Thyroid gland (tissue), 4 donors: ENCODE data around the gene NATD1.

ENCODE experiments used
- CTCF ChIP-seq, 6 experiments: fragments of 200-600 bp in 3 of 6; fragments of 450-650 bp in 3 of 6; sonication (generic) in 3 of 6; IDR thresholded peaks; one replicate each; pipeline ENCODE4 v1.5.1; 2016 to 2019; ENCODE audit warnings: antibody characterized with exemption in 6 of 6, mild to moderate bottlenecking in 2 of 6, inconsistent platforms in 1 of 6, moderate library complexity in 1 of 6
- POLR2A ChIP-seq, 2 donors: fragments of 450-650 bp; IDR thresholded peaks; one replicate each; pipeline ENCODE4 v1.6.1; 2017; ENCODE audit warnings: antibody characterized with exemption in 2 of 2, mild to moderate bottlenecking in 2 of 2, moderate library complexity in 1 of 2

- TF ChIP-seq CTCF (IDR thresholded peaks at IDR 0.05) (no peak), POLR2A (IDR thresholded peaks at IDR 0.05) (no peak)
These were observed 35.9 kb downstream of the NATD1 start for GRCh38 chr17:21217346-21217745.
